ENCODE results near the gene USP32.

DNA sequence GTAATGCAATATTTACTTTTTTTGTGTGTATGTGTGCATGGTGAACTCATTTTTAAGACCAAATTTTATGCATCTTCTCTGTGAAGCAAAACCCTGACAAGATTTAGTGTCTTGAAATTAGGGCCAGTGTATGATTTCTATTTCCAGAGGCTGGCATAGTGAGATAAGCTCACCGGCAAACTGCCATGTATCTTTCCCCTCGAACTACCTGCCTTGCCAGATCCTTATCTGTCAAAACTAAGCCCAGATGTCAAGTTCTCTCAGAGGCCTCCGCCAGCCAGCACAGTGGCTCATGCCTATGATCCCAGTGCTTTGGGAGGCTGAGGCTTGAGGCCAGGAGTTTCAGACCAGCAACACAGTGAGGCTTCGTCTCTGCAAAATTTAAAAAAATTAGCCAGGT lies 10.0 kb downstream of the USP32 start:
- TF ChIP-seq, protein P1, sequence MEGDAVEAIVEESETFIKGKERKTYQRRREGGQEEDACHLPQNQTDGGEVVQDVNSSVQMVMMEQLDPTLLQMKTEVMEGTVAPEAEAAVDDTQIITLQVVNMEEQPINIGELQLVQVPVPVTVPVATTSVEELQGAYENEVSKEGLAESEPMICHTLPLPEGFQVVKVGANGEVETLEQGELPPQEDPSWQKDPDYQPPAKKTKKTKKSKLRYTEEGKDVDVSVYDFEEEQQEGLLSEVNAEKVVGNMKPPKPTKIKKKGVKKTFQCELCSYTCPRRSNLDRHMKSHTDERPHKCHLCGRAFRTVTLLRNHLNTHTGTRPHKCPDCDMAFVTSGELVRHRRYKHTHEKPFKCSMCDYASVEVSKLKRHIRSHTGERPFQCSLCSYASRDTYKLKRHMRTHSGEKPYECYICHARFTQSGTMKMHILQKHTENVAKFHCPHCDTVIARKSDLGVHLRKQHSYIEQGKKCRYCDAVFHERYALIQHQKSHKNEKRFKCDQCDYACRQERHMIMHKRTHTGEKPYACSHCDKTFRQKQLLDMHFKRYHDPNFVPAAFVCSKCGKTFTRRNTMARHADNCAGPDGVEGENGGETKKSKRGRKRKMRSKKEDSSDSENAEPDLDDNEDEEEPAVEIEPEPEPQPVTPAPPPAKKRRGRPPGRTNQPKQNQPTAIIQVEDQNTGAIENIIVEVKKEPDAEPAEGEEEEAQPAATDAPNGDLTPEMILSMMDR (IDR thresholded peaks at IDR 0.05) = no peak
- TF ChIP-seq POLR2A (IDR thresholded peaks at IDR 0.05) = no peak
